GM18907 (cell line): ENCODE measurements around the gene CMTM5.
"Not testable (repeated sequence)": the region's sequence is repeated elsewhere in the genome, so short reads cannot be mapped to it uniquely, and the experiment has no call there.

Experiments
- ATAC-seq: cut with Tn5 transposase; IDR thresholded peaks from one replicate; pipeline ENCODE4 v1.9.1; 2021; ENCODE audit warnings: mild to moderate bottlenecking, moderate library complexity; ENCODE audit not compliant: unreplicated experiment

Gene CMTM5

GRCh38 chr14:23377573-23378563 is 1.0 kb downstream of the CMTM5 start:
- no peak for ATAC-seq

DNA sequence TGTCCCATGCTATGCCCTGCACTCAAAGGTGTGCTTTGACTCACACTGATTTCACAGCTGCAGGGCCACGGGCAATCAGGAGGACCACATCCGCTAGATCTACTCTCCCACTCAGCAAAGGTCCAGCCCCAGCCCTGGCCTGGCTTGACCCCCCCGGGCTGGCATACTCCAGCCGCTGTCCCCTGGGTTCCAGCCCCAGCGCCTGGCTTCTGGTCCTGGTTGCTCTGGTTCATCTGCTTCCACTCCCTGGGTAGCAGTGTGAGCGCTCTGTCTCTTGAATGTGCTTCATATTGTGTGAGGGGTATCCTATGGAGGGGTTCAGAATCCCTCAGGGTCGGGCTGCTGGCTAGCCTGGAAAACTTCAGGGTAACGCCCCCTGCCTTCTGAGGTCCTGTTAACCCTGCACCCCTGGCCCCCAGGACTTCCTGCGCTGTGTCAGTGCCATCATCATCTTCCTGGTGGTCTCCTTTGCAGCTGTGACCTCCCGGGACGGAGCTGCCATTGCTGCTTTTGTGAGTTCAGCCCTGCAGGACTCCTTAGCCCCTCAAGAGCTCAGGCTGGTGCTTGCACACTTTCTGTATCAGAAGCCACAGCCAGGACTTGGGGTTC is 1.9 kb downstream of the CMTM5 start:
- ATAC-seq: no peak

GRCh38 chr14:23379366-23380196 is 2.7 kb downstream of the CMTM5 start:
- ATAC-seq: no peak

- no peak for ATAC-seq
Measured at GRCh38 chr14:23380197-23380914, 3.5 kb downstream of the CMTM5 start.

DNA sequence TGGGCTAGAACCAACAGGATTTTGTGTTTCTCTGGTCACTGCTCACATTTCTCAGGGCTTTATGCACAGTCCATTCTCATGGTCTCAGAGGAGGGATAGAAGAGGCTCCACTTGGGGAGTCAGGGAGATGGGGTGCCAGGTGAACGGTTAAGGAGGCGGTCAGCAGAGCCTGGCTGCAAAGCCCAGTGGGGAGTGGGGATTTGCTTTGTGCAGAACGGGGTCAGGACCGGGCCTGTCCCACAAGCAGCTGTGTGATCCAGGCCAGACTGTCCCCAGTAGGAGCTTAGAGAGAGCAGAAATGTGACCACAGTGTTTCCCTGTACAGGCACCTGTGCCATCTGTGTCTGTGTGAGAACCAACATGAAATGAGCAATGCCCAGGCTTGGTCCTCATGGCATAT is 4.1 kb downstream of the CMTM5 start:
- ATAC-seq: no peak

DNA sequence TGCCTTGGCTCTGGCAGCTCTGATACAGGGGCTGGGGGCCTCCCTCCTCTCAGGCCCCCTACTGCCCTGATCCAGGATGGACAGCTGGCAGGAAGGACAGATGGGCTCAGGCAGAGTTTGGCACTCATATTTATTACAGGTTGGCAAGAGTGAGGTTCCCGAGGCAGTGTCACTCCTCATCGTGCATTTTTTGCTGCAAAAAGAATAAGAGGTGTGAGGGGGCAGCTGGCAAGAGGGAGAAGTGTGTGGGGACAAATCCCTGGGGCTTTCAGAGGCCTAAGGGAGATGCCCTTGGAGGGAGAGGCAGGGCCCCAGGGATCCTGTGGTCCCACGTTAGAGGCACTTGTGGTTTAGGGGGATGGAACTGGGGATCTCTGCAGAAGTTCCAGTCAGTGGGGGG is 5.0 kb downstream of the CMTM5 start:
- no peak for ATAC-seq

GRCh38 chr14:23382276-23382675 is 5.4 kb downstream of the CMTM5 start:
- no peak for ATAC-seq

GRCh38 chr14:23382731-23383440 is 6.0 kb downstream of the CMTM5 start:
- no peak for ATAC-seq

DNA sequence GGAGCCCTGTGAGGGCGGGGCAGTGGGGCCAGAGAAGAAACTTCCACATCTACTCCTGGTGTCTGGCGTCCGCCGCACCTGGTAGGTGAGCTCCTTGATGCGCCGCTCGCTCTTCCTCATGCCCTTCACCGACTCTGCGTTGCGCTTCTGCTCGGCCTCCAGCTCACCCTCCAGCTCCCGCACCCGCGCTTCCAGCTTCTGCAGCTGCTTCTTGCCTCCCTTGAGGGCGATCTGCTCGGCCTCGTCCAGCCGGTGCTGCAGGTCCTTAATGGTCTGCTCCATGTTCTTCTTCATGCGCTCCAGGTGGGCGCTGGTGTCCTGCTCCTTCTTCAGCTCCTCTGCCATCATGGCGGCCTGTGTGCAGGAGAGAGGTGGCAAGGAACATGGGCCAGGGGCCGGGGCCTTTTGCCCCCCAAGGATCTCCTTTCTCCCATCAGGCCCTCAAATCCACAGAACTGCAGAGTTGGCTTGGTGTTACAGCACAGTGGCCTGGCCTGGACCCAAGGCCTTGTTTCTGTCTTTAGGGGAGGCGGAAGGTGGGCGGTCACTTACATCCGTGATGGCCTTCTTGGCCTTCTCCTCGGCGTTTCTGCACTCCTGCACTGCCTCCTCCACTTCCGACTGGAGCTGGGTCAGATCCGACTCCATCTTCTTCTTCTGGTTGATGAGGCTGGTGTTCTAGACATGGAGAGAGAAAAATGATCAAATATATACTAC is 7.7 kb downstream of the CMTM5 start:
- ATAC-seq: no peak

- ATAC-seq: no peak
Measured at GRCh38 chr14:23385244-23385641, 8.4 kb downstream of the CMTM5 start.

DNA sequence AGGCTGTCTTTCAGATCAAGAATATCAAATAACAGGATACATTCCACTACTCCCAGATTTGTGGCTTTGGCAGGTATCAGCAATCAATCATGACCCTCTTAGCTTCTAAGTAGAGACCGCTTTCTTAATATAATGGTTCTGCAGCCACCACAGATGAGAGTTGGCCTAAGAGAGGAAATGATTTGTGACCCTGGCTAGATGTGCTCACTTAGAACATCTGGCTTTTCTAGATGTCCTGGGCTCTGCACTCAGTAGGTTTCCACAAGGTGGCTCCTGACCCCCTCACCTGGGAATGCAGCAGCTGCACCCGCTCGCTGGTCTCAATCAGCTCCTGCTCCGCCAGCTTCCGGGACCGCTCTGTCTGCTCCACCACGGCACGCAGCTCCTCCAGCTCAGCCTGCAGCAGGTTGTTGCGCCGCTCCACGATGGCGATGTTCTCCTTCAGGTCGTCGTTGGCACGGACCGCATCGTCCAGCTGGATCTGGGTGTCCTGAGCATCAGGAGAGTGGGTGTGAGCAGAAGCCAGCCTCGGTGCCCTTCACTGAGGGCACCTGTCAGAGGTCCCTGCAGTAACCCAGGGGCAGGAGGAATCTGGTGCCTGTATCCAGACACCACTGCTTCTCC is 8.9 kb downstream of the CMTM5 start:
- no peak for ATAC-seq

DNA sequence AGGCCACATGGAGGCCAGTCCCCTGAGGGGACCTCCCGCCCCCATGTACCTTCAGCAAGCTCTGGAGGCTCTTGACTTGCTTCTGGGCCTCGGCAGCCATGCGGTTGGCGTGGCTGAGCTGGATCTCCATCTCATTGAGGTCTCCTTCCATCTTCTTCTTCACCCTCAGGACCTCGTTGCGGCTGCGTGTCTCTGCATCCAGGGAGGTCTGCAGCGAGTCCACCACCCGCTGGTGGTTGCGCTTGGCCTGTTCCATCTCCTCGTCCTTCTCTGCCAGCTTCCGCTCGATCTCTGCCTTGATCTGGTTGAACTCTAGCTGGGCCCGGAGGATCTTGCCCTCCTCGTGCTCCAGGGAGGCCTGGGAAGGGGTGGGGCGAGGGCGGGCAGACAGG is 9.4 kb downstream of the CMTM5 start:
- ATAC-seq: not testable (repeated sequence)

GRCh38 chr14:23386999-23387398 is 10.2 kb downstream of the CMTM5 start:
- no peak for ATAC-seq

- no peak for ATAC-seq
Measured at GRCh38 chr14:23387916-23388882, 11.4 kb downstream of the CMTM5 start.

GRCh38 chr14:23388996-23389395 is 12.2 kb downstream of the CMTM5 start:
- ATAC-seq: no peak

DNA sequence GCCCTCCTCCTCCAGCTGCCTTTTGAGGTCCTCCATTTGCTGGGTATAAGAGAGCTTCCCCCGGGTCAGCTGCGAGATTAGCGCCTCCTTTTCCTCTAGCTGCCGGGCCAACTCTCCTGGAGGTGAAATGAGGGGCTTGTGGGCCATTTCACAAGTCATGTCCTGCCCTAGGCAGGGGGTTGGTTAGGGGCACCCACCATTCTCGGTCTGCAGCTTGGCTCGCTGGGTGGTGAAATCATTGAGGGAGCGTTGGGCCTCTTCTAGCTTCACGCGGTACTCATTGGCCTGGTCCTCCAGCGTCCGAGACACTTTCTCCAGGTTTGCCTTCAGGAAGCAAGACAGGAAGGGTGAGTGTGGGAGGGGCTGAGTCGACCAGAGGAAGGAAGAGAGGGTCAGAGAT is 12.6 kb downstream of the CMTM5 start:
- no peak for ATAC-seq

- ATAC-seq: not testable (repeated sequence)
Measured at GRCh38 chr14:23389871-23390270, 13.0 kb downstream of the CMTM5 start.

DNA sequence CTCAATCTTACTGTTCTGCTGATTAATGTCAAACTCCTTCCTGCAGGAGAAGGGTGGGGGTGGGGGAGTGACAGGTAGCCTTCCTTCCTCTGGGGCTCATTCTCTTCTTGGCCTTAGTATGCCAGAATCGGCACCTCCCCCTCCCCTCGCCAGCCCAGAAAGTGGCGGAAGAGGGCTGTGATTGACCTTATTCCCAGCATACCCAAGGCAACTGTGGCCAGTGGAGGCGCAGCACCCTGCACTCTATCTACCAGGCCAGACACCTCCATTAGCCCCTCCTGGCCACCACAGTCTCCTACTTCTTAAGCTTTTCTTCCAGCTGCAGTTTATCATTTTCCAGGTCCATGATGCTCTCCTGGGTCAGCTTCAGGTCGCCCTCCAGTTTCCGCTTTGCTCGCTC is 15.8 kb downstream of the CMTM5 start:
- ATAC-seq: no peak
